ENCODE data around the gene ERP27.

DNA sequence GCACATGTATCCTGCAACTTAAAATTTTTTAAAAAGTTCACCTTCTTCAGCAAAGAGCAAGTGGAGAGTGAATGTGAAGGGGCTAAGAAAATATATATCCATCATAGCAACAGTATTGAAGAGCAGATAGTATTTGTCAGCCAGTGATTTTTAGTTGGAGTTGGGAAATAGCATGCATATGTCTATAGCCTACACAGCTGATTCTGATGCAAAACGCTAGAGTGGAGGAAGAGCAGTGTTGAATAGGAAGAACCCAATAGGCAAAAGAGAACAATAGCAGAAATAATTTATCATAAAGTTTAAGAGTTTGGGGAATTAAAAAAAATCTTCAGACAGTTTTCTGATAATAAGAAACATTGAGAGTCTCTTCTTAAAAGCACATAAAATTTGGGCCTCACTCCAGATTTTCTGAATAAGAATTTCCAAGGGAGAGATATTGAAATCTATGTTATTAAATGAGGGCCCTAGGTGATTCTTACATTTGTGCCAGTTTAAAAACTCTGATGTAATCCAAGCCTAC, 46.5 kb upstream of the ERP27 start:
- TF ChIP-seq, protein P1, sequence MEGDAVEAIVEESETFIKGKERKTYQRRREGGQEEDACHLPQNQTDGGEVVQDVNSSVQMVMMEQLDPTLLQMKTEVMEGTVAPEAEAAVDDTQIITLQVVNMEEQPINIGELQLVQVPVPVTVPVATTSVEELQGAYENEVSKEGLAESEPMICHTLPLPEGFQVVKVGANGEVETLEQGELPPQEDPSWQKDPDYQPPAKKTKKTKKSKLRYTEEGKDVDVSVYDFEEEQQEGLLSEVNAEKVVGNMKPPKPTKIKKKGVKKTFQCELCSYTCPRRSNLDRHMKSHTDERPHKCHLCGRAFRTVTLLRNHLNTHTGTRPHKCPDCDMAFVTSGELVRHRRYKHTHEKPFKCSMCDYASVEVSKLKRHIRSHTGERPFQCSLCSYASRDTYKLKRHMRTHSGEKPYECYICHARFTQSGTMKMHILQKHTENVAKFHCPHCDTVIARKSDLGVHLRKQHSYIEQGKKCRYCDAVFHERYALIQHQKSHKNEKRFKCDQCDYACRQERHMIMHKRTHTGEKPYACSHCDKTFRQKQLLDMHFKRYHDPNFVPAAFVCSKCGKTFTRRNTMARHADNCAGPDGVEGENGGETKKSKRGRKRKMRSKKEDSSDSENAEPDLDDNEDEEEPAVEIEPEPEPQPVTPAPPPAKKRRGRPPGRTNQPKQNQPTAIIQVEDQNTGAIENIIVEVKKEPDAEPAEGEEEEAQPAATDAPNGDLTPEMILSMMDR (IDR thresholded peaks at IDR 0.05; ENCODE audit: extremely low read depth in 1 of 2, insufficient read depth in 1 of 2, low read depth in 1 of 2, low read length in 2 of 2), result no peak
- TF ChIP-seq EZH2 (IDR thresholded peaks at IDR 0.05; ENCODE audit: borderline replicate concordance, low read depth, low read length, severe bottlenecking) (no peak), POLR2A (IDR thresholded peaks at IDR 0.05; ENCODE audit: low read depth, low read length) (no peak), POLR2AphosphoS5 (IDR thresholded peaks at IDR 0.05; ENCODE audit: insufficient read depth, low read depth, low read length) (no peak)
- TF ChIP-seq, protein P2, sequence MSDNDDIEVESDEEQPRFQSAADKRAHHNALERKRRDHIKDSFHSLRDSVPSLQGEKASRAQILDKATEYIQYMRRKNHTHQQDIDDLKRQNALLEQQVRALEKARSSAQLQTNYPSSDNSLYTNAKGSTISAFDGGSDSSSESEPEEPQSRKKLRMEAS (IDR thresholded peaks at IDR 0.05; ENCODE audit: insufficient read depth, insufficient read length), result no peak
